Measurements from ENCODE around the gene BHLHE41.

DNA sequence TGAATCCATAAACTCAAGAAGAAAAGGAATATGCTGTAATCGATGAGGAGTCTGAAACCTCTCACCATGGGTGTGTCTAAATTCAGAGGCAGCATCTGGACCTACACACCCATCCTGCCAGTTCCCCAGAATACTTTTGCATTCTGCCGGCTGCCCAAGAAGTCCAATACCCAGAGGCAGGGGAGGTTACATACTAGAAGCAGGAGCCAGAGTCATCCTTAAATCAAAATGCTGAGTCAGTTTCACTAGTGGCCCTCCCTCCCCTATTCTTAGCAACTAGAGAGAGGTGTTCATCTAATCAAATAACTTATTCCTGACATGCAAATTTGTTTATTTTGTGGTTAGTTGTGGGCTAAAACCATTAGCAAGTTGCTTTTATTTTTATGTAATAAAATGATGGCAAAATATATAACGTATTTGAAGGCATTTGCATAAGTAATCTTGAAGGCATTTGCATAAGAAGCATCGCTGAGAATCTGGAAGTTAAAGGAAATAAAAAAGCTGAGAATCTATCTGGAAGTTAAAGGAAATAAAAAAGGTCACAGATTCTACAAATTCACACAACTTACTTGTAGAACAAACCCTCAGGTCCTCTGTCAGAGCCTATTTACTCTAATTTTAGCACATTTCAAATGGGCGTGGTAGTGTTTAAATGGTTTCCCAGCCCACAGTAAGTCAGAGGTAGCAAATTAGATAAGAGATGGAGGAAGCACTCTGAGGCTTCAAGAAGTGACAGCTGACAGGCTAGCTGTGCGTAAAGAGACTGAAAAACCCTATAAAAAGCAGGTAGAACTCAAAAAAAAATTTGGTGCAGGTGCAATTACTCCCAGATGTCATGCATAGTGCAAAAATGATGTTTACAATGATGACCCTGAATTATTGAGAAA is 7.8 kb downstream of the BHLHE41 start:
- TF ChIP-seq, protein P1, sequence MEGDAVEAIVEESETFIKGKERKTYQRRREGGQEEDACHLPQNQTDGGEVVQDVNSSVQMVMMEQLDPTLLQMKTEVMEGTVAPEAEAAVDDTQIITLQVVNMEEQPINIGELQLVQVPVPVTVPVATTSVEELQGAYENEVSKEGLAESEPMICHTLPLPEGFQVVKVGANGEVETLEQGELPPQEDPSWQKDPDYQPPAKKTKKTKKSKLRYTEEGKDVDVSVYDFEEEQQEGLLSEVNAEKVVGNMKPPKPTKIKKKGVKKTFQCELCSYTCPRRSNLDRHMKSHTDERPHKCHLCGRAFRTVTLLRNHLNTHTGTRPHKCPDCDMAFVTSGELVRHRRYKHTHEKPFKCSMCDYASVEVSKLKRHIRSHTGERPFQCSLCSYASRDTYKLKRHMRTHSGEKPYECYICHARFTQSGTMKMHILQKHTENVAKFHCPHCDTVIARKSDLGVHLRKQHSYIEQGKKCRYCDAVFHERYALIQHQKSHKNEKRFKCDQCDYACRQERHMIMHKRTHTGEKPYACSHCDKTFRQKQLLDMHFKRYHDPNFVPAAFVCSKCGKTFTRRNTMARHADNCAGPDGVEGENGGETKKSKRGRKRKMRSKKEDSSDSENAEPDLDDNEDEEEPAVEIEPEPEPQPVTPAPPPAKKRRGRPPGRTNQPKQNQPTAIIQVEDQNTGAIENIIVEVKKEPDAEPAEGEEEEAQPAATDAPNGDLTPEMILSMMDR (IDR thresholded peaks at IDR 0.05) = no peak
- no peak for TF ChIP-seq POLR2A (IDR thresholded peaks at IDR 0.05)
